ENCODE results near the gene ATRX. TPM values are rescaled to one million over a fixed set of nuclear protein-coding genes. Genes with fewer than 3 reads are reported as not detected.

ATRX gene
- total and polyA plus RNA-seq, 10 of the 15 experiments (the other 5 are each of a cell fraction or from before 2014, with no cell fraction given) = 19.4 to 73.8 (median 45.2) TPM

GRCh38 chrX:77572322-77572721 lies 213.7 kb downstream of the ATRX start:
- no peak overlapping the region for H3K27ac ChIP-seq (ENCODE audit: control insufficient read depth, insufficient read depth)
- no peaks in the 10 kb centered on the region for H3K27me3 ChIP-seq (replicated peaks in 1 of 2; ENCODE audit: control insufficient read depth in 2 of 2, insufficient read depth in 2 of 2, low read length in 1 of 2)
- no TSS peak for BruUV-seq (replicated peaks)
- H3K4me1 ChIP-seq (ENCODE audit: control insufficient read depth, insufficient read depth, low read length) = no peaks in the 10 kb centered on the region
- in situ Hi-C loops (cut with MboI) (no loop called here), intact Hi-C loops (cut with micrococcal nuclease; ENCODE audit: unreplicated experiment) (no loop called here)
- CTCF ChIA-PET = no interaction called here
- whole genome bisulfite sequencing (ENCODE audit: insufficient coverage, insufficient replicate concordance, low lambda C conversion rate, missing lambda C conversion rate) = 46% methylated on average over 3 of the region's 3 CpGs
- no peak overlapping the region for H3K4me3 ChIP-seq
- TF ChIP-seq NFYA (IDR thresholded peaks at IDR 0.05; ENCODE audit: borderline replicate concordance, low read depth, low read length) (no peak), RAD51 (IDR thresholded peaks at IDR 0.05) (0 out of 2 replicates have a peak, but pooled peaks have one; percentile 16), GATAD2B (conservative IDR thresholded peaks at IDR 0.05; ENCODE audit: low read depth) (no peak), SIN3A (IDR thresholded peaks at IDR 0.05; ENCODE audit: low read depth, low read length) (no peak)
- no peaks in the 10 kb centered on the region for H3K9me3 ChIP-seq (replicated peaks; ENCODE audit: control insufficient read depth, insufficient read depth, low read length)
- POLR2A ChIA-PET = no interaction called here
- H3K4me2 ChIP-seq (ENCODE audit: control insufficient read depth, insufficient read depth) = no peak overlapping the region
- H3K36me3 ChIP-seq (ENCODE audit: control insufficient read depth in 2 of 2, insufficient read depth in 2 of 2, low read length in 1 of 2) = no peaks in the 10 kb centered on the region
- no peaks in the 10 kb centered on the region for H3K79me2 ChIP-seq (ENCODE audit: control insufficient read depth, insufficient read depth, low read length)
- no peaks in the 10 kb centered on the region for H4K20me1 ChIP-seq (ENCODE audit: control insufficient read depth, insufficient read depth)
- no peak overlapping the region for H3K9ac ChIP-seq (ENCODE audit: control insufficient read depth, insufficient read depth, low read length)
- DNase-seq (ENCODE audit: low read depth, low spot score) = no peak
- RAD21 ChIA-PET (ENCODE audit: unreplicated experiment) = no interaction called here
- ATAC-seq = no peak
- no peak for FAIRE-seq
- no peak overlapping the region for H2AFZ ChIP-seq (ENCODE audit: control insufficient read depth, low read depth, low read length)
- SMC1A ChIA-PET (ENCODE audit: uncharacterized antibody, unreplicated experiment) = no interaction called here

- no peak for FAIRE-seq
- no peak overlapping the region for H3K4me3 ChIP-seq
- DNase-seq (ENCODE audit: low read depth, low spot score) = no peak
- H3K9me3 ChIP-seq (replicated peaks; ENCODE audit: control insufficient read depth, insufficient read depth, low read length) = no peaks in the 10 kb centered on the region; the same call in 2 of the 3 replicates
- no TSS peak for BruUV-seq (replicated peaks)
- no peaks in the 10 kb centered on the region for H3K27me3 ChIP-seq (replicated peaks in 1 of 2; ENCODE audit: control insufficient read depth in 2 of 2, insufficient read depth in 2 of 2, low read length in 1 of 2)
- TF ChIP-seq USF2 (IDR thresholded peaks at IDR 0.05; ENCODE audit: borderline replicate concordance, low read depth, low read length) (no peak), TBL1XR1 (IDR thresholded peaks at IDR 0.05; ENCODE audit: low read depth, low read length) (no peak), PAX8 (IDR thresholded peaks at IDR 0.05) (no peak), RCOR1 (conservative IDR thresholded peaks at IDR 0.05; ENCODE audit: low read depth, low read length) (no peak), CBX3 (IDR thresholded peaks at IDR 0.05; ENCODE audit: borderline replicate concordance, low read depth) (no peak), CREB1 (IDR thresholded peaks at IDR 0.05; ENCODE audit: low read depth) (no peak), SRF (IDR thresholded peaks at IDR 0.05; ENCODE audit: low read depth in 2 of 2, low read length in 2 of 2) (no peak), HDAC6 (IDR thresholded peaks at IDR 0.05; ENCODE audit: unreplicated experiment) (no peak), HSF1 (IDR thresholded peaks at IDR 0.05; ENCODE audit: low read depth, low read length) (no peak), CEBPB (IDR thresholded peaks at IDR 0.05; ENCODE audit: borderline replicate concordance in 1 of 2, low read depth in 2 of 2, low read length in 2 of 2) (no peak), CBX5 (IDR thresholded peaks at IDR 0.05; ENCODE audit: low read depth) (no peak), IKZF2 (IDR thresholded peaks at IDR 0.05) (no peak), ZBED1 (IDR thresholded peaks at IDR 0.05; ENCODE audit: borderline replicate concordance) (no peak), KLF5 (IDR thresholded peaks at IDR 0.05; ENCODE audit: partially characterized antibody) (no peak)
- in situ Hi-C loops (cut with MboI) (no loop called here), intact Hi-C loops (cut with micrococcal nuclease; ENCODE audit: unreplicated experiment) (no loop called here)
- POLR2A ChIA-PET = no interaction called here
- WGBS (ENCODE audit: insufficient coverage, insufficient replicate concordance, low lambda C conversion rate, missing lambda C conversion rate) = 59% methylated on average over 2 of the region's 2 CpGs
- SMC1A ChIA-PET (ENCODE audit: uncharacterized antibody, unreplicated experiment) = no interaction called here
- no peak for ATAC-seq
- no peaks in the 10 kb centered on the region for H3K4me1 ChIP-seq (ENCODE audit: control insufficient read depth, insufficient read depth, low read length)
- H4K20me1 ChIP-seq (ENCODE audit: control insufficient read depth, insufficient read depth) = no peaks in the 10 kb centered on the region
- no peaks in the 10 kb centered on the region for H3K36me3 ChIP-seq (ENCODE audit: control insufficient read depth in 2 of 2, insufficient read depth in 2 of 2, low read length in 1 of 2)
- H3K4me2 ChIP-seq (ENCODE audit: control insufficient read depth, insufficient read depth) = no peak overlapping the region
- H2AFZ ChIP-seq (ENCODE audit: control insufficient read depth, low read depth, low read length) = no peak overlapping the region
- H3K27ac ChIP-seq (ENCODE audit: control insufficient read depth, insufficient read depth) = no peak overlapping the region
- RAD21 ChIA-PET (ENCODE audit: unreplicated experiment) = no interaction called here
- CTCF ChIA-PET = no interaction called here
- H3K9ac ChIP-seq (ENCODE audit: control insufficient read depth, insufficient read depth, low read length) = no peak overlapping the region
- H3K79me2 ChIP-seq (ENCODE audit: control insufficient read depth, insufficient read depth, low read length) = no peaks in the 10 kb centered on the region
Measured at GRCh38 chrX:77565278-77565677, 220.7 kb downstream of the ATRX start.
